DMS53 treated with DMSO at 0.1 percent for 48 hours (cell line): Measurements from ENCODE around the gene MRNIP.
"Not testable (repeated sequence)": the region's sequence is repeated elsewhere in the genome, so short reads cannot be mapped to it uniquely, and the experiment has no call there.

Experiments used
- DNase-seq: peaks from one replicate; lab custom pipeline; 2025; ENCODE audit not compliant: unreplicated experiment; lab: John Stamatoyannopoulos, UW

The MRNIP gene

GRCh38 chr5:179794575-179794974 lies 64.0 kb downstream of the MRNIP start:
- DNase-seq = no peak

DNA sequence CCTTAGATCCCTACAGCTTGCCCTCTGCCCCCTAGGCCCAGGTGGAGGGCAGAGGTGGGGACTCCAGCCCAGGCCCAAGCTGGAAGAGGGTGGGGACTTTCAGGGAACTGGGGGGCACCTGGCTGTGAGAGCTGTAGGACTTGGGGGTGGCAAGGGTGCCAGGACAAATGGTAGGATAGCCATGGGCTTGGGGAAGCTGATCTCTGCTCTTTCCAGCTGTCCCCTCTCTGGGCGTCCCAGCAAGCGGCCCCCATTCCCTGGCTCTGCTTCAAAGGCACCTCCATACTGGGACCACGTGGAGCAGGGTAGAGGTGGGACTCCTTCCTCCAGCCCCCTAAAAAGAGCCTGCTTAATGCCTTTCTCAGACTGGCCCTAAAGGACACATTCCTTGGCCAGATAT lies 64.4 kb downstream of the MRNIP start:
- no peak for DNase-seq

- DNase-seq = no peak
These were observed 65.0 kb downstream of the MRNIP start, which contains the start of gene LTC4S for GRCh38 chr5:179793468-179794139. TSS of gene LTC4S (plus strand) at chr5:179793986. CDS start at chr5:179794081, 95 bp downstream.

DNA sequence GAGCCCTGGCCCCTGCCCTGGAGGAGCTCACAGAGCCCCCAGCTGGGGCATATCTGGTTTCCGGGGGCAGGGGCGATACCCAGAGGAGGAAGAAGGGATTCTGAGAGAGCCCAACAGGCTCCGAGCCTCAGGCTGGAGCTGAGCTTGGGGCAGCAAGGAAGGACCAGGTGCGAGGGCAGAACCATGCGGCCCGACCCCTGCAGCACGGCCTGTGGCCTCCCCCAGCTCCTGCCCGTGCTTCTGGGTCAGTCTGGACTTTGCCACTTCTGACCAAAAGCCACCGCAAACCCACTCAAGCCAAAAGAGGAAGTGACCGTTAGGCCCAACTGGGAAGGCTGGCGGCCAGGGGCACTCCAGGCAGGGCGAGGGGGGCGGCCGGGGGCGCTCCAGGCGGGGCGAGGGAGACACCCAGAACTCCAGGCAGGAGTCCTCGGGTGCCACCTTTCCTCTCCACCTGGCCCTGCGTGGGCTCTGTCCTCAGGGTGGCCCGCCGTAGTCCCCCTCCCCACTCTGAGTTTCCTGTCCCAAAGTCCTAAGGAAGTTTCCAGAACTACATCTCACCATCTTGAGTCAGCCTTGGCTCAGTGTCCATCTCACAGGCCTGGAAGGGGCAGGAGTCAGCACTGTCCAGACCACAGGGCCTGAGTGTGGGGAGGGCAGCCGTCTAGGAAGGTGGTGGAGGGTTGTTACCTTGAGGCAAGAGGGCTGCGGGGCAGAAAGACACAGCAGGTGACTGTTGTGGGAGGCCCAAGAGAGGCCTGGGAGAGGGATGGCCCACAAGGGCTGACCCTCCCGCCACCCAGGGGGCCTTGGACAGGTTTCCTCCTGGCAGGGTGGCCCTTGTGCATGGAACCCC lies 65.8 kb downstream of the MRNIP start:
- no peak for DNase-seq

DNA sequence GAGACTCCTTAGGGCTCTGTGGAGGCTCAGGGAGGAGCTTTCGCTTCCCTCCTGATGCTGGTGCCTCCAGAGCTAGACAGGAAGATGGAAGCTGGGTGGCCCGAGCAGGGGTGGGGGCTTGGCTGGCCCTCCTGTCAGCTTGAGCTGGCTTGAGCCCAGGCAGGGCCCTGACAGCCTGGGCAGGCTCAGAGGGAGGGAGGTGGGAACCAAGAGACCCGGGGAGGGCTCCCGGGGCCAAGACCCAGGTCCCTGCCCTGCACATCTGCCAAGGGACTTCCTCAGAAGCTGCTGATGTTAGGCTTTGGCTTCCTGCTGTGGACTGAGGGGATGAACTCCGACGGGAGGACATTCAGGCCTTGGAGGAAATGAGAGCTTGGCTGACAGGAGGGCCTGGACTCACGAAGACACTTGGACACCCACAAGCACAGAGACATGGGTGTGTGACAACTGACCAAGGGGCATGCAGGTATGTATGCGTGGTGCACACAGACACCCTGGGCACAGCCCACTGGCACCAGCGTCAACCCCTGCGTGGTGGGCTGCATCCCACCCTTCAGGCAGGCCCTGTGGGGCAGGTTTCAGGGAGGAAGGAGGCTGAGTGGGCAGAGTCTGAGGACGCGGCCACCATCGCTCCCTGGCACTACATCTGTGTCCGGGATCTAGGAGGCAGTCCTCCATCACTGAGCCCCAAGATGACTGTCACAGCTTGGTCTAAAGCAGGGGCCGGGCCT lies 66.6 kb downstream of the MRNIP start:
- DNase-seq = no peak

DNA sequence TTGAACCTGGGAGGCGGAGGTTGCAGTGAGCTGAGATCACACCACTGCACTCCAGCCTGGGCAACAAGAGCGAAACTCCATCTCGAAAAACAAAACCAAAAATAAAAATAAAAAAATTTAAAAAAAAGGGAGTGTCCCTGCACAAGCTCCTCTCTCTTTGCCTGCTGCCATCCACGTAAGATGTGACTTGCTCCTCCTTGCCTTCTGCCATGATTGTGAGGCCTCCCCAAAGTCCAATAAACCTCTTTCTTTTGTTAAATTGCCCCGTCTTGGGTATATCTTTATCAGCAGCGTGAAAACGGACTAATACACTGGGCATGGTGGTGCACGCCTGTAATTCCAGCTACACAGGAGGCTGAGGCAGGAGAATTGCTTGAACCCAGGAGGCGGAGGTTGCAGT lies 69.3 kb downstream of the MRNIP start:
- not testable (repeated sequence) for DNase-seq

DNA sequence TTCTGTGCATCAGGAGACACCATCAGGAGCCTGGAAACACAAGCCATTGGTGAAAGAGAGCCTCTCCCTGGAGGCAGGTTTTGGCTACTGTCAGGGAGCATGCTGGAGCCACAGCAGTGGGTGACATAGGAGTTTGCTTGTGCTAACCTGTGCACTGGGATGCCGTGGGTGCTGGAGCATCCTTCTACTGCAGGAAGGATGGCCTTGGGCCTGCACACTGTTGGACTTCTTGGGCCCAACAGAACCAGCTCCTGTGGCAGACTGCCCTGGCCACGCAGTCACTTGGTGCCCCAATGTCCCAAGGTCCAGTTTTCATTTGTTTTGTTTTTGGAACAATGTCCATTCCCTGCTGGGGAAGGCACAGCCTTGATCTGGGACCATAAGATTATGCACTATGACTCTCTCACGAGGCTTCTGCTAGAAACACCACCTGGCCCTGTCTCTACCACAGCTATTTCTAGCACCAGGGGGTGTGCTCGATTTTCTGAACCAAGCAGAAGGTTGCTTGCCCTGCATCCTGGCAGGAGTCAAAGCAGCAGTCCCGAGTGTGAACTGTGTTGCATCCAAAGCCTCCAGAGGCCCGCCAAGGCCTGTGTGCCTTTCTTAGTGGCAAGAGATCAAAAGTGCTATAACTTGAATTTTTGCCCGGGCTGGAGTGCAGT lies 70.3 kb downstream of the MRNIP start:
- no peak for DNase-seq
